ENCODE results near the gene HOXA3.

Gene HOXA3

GRCh38 chr7:27097686-27098577, 54.5 kb downstream of the HOXA3 start:
- Histone ChIP-seq H3K27ac (ENCODE audit: insufficient read depth, low read length, poor library complexity, severe bottlenecking) (no peak overlapping the region), H3K36me3 (ENCODE audit: control insufficient read depth, insufficient read depth, low read length) (no peaks in the 10 kb centered on the region), H3K4me3 (ENCODE audit: insufficient read depth, low read depth, low read length, poor library complexity, severe bottlenecking) (no peak overlapping the region), H3K4me1 (ENCODE audit: control insufficient read depth, insufficient read depth, low read length, poor library complexity, severe bottlenecking) (peaks cover 25% of the 10 kb centered on the region), H3K27me3 (replicated peaks; ENCODE audit: control insufficient read depth, insufficient read depth, low read length, poor library complexity, severe bottlenecking) (peaks cover 17% of the 10 kb centered on the region), H3K9me3 (ENCODE audit: control insufficient read depth, low read length) (no peaks in the 10 kb centered on the region)
- DNase-seq = no peak

DNA sequence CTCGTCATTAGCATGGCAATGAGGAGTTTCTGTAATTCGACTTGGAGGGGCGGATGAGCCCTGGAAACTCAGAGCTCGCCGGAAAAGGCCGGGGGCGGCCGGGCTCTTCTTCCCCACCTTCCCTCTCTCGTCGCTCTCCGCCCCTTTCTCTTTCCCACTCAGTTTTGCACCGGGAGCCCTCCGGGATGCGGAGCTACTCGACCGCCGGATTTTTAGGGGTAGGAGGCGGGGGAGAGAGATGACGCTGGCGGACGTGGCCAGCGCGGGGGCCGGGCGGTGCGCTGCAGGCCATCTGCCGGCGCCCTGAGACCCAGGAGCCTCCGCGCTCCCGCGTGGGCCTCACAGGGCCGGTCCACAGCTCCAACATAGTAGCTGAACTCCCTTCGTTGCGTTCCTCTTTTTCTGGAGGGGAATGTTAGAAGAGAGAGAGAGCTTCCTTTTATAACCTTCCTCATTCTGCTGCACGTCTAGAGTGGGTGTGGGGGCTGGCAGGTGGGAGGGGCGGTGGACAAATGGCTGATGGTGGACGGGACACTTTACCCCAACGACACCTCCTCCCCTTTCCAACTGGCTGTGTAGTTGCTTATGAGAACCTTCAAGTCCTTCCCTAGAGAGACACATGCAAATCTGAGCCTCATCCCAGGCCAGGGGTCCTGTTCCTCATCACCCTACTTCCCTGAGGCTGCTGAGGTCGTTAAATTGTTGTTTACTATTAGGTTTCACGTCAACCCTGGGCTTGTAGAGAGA, 55.4 kb downstream of the HOXA3 start:
- no peak for DNase-seq
- peaks cover 11% of the 10 kb centered on the region for H3K27me3 ChIP-seq (replicated peaks; ENCODE audit: control insufficient read depth, insufficient read depth, low read length, poor library complexity, severe bottlenecking)
- no peaks in the 10 kb centered on the region for H3K36me3 ChIP-seq (ENCODE audit: control insufficient read depth, insufficient read depth, low read length)
- H3K4me1 ChIP-seq (ENCODE audit: control insufficient read depth, insufficient read depth, low read length, poor library complexity, severe bottlenecking) = peaks cover 16% of the 10 kb centered on the region
- no peaks in the 10 kb centered on the region for H3K9me3 ChIP-seq (ENCODE audit: control insufficient read depth, low read length)
- H3K27ac ChIP-seq (ENCODE audit: insufficient read depth, low read length, poor library complexity, severe bottlenecking) = peak overlapping the region; percentile 3
- peak overlapping the region; percentile 85 for H3K4me3 ChIP-seq (ENCODE audit: insufficient read depth, low read depth, low read length, poor library complexity, severe bottlenecking)

GRCh38 chr7:27095897-27096767, 56.3 kb downstream of the HOXA3 start, which contains the start of gene HOXA1:
Gene HOXA1, minus strand, starts transcription at chr7:27096000. Its CDS starts 88 bp downstream, at chr7:27095912.
- DNase-seq = peak; percentile 62 to 70 (median 70)
- peaks cover 7% of the 10 kb centered on the region for H3K27me3 ChIP-seq (replicated peaks; ENCODE audit: control insufficient read depth, insufficient read depth, low read length, poor library complexity, severe bottlenecking)

GRCh38 chr7:27095050-27095896, 57.1 kb downstream of the HOXA3 start:
- H3K4me1 ChIP-seq (ENCODE audit: control insufficient read depth, insufficient read depth, low read length, poor library complexity, severe bottlenecking) = peaks cover 16% of the 10 kb centered on the region
- DNase-seq = peak in 1 of 3 donors; percentile 15
- no peaks in the 10 kb centered on the region for H3K36me3 ChIP-seq (ENCODE audit: control insufficient read depth, insufficient read depth, low read length)
- peaks cover 11% of the 10 kb centered on the region for H3K27me3 ChIP-seq (replicated peaks; ENCODE audit: control insufficient read depth, insufficient read depth, low read length, poor library complexity, severe bottlenecking)
- no peaks in the 10 kb centered on the region for H3K9me3 ChIP-seq (ENCODE audit: control insufficient read depth, low read length)
- H3K27ac ChIP-seq (ENCODE audit: insufficient read depth, low read length, poor library complexity, severe bottlenecking) = no peak overlapping the region
- H3K4me3 ChIP-seq (ENCODE audit: insufficient read depth, low read depth, low read length, poor library complexity, severe bottlenecking) = peak overlapping the region; percentile 85

More at GRCh38 chr7:27095897-27096767, 56.3 kb downstream of the HOXA3 start, which contains the start of gene HOXA1:
- no peaks in the 10 kb centered on the region for H3K36me3 ChIP-seq (ENCODE audit: control insufficient read depth, insufficient read depth, low read length)
- no peaks in the 10 kb centered on the region for H3K9me3 ChIP-seq (ENCODE audit: control insufficient read depth, low read length)
- peak within 1 kb of the TSS; percentile 85 for H3K4me3 ChIP-seq (ENCODE audit: insufficient read depth, low read depth, low read length, poor library complexity, severe bottlenecking)
- peaks cover 16% of the 10 kb centered on the region for H3K4me1 ChIP-seq (ENCODE audit: control insufficient read depth, insufficient read depth, low read length, poor library complexity, severe bottlenecking)
- H3K27ac ChIP-seq (ENCODE audit: insufficient read depth, low read length, poor library complexity, severe bottlenecking) = peak within 1 kb of the TSS; percentile 3

DNA sequence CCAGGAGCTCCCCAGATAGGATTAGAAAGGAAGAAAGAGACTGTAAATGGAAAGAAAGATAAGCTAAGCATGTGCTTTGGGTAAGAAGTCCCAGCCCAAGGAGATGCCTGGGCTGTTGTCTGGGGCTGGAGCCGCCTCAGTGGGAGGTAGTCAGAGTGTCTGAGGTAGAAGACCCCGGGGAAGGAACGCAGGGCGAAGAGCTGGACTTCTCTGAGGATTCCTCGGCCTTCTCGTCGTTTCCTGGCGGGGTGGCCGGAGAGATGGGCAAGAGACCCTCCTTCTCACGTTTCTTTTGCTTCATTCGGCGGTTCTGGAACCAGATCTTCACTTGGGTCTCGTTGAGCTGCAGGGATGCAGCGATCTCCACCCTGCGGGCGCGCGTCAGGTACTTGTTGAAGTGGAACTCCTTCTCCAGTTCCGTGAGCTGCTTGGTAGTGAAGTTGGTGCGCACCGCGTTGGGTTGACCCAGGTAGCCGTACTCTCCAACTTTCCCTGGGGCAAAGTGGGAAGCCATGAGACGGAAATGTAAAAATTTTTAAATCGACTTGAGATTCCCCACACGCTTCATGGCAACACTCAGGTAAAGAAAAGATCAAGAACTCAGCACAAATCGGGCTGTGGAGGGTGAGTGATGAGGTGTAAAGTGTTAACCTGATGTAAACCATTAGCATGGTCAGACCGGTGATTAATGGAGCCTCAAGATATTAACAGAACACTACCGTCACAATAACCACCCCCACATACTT, 57.9 kb downstream of the HOXA3 start:
- Histone ChIP-seq H3K4me1 (ENCODE audit: control insufficient read depth, insufficient read depth, low read length, poor library complexity, severe bottlenecking) (peaks cover 16% of the 10 kb centered on the region), H3K27me3 (replicated peaks; ENCODE audit: control insufficient read depth, insufficient read depth, low read length, poor library complexity, severe bottlenecking) (peaks cover 19% of the 10 kb centered on the region), H3K27ac (ENCODE audit: insufficient read depth, low read length, poor library complexity, severe bottlenecking) (no peak overlapping the region), H3K36me3 (ENCODE audit: control insufficient read depth, insufficient read depth, low read length) (no peaks in the 10 kb centered on the region), H3K4me3 (ENCODE audit: insufficient read depth, low read depth, low read length, poor library complexity, severe bottlenecking) (no peak overlapping the region), H3K9me3 (ENCODE audit: control insufficient read depth, low read length) (no peaks in the 10 kb centered on the region)
- no peak for DNase-seq

DNA sequence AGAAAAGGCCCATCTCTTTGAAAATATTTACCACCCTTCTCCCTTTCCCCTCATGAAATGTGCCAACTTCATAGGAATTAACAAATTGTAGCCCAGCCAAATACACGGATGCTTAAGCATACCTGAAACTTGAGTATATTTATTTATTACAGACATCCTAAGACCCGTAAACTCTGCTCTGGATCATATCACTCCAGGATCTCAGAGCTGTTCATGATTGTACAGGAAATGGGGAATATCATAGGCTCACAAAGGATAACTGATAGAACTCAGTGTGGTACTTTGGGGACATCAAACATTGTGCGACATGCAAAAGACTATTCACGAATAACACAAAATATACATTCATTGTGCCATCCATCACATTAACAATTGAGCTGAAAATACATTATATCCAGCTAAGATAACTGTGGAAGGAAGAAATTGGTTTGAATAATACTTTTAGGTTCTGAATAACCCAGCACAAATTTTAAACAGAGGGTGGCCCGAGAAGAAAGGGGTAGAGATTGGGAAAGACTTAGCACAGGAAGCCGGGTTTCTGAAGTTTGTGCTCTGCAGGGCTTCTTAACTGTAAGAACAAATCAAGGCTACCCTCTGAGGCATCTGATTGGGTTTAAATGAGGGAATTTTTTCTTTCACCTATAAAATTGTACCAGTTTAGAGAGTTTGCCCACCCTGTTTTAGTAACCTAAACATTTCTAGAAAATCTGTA, 59.0 kb downstream of the HOXA3 start:
- Histone ChIP-seq H3K4me3 (ENCODE audit: insufficient read depth, low read depth, low read length, poor library complexity, severe bottlenecking) (no peak overlapping the region), H3K9me3 (ENCODE audit: control insufficient read depth, low read length) (no peaks in the 10 kb centered on the region)

DNA sequence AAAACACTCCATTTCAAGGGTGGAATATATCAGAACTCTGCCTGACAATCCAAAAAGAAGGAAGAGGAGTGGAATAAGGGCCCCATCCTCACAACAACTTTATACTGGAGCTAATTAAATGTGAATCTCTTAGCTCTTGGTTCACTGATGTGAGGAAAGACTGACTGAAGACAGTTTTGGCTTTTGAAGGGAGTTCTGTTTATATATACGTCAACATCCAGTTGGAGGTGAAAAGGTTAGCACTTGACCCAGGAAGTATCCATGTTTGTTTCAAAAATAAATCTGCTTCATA, 59.6 kb downstream of the HOXA3 start:
- Histone ChIP-seq H3K4me1 (ENCODE audit: control insufficient read depth, insufficient read depth, low read length, poor library complexity, severe bottlenecking) (peaks cover 19% of the 10 kb centered on the region), H3K36me3 (ENCODE audit: control insufficient read depth, insufficient read depth, low read length) (no peaks in the 10 kb centered on the region), H3K4me3 (ENCODE audit: insufficient read depth, low read depth, low read length, poor library complexity, severe bottlenecking) (no peak overlapping the region), H3K27ac (ENCODE audit: insufficient read depth, low read length, poor library complexity, severe bottlenecking) (no peak overlapping the region), H3K9me3 (ENCODE audit: control insufficient read depth, low read length) (no peaks in the 10 kb centered on the region), H3K27me3 (replicated peaks; ENCODE audit: control insufficient read depth, insufficient read depth, low read length, poor library complexity, severe bottlenecking) (peaks cover 29% of the 10 kb centered on the region)
- DNase-seq = no peak

More for the DNA sequence above, 59.0 kb downstream of the HOXA3 start:
- no peak for DNase-seq
- no peak overlapping the region for H3K27ac ChIP-seq (ENCODE audit: insufficient read depth, low read length, poor library complexity, severe bottlenecking)
- H3K36me3 ChIP-seq (ENCODE audit: control insufficient read depth, insufficient read depth, low read length) = no peaks in the 10 kb centered on the region
- peaks cover 27% of the 10 kb centered on the region for H3K27me3 ChIP-seq (replicated peaks; ENCODE audit: control insufficient read depth, insufficient read depth, low read length, poor library complexity, severe bottlenecking)
- H3K4me1 ChIP-seq (ENCODE audit: control insufficient read depth, insufficient read depth, low read length, poor library complexity, severe bottlenecking) = peaks cover 16% of the 10 kb centered on the region

- Histone ChIP-seq H3K27ac (ENCODE audit: insufficient read depth, low read length, poor library complexity, severe bottlenecking) (no peak overlapping the region), H3K4me1 (ENCODE audit: control insufficient read depth, insufficient read depth, low read length, poor library complexity, severe bottlenecking) (peaks cover 18% of the 10 kb centered on the region), H3K9me3 (ENCODE audit: control insufficient read depth, low read length) (no peaks in the 10 kb centered on the region), H3K27me3 (replicated peaks; ENCODE audit: control insufficient read depth, insufficient read depth, low read length, poor library complexity, severe bottlenecking) (peaks cover 33% of the 10 kb centered on the region), H3K4me3 (ENCODE audit: insufficient read depth, low read depth, low read length, poor library complexity, severe bottlenecking) (no peak overlapping the region), H3K36me3 (ENCODE audit: control insufficient read depth, insufficient read depth, low read length) (no peaks in the 10 kb centered on the region)
- no peak for DNase-seq
Observed at GRCh38 chr7:27091941-27092818, 60.2 kb downstream of the HOXA3 start.

Data from effector memory CD4-positive, alpha-beta T cell (primary cell).